SK-N-SH (cell line): Measurements from ENCODE around the gene MLIP. TPM values are rescaled to one million over a fixed set of nuclear protein-coding genes. Genes with fewer than 3 reads are reported as not detected.

ENCODE experiments used
- CTCF ChIA-PET: fragments of 300-600, 350-600 bp; formaldehyde crosslinking; extraction: SDS; loops from one replicate; lab custom pipeline; 2021; lab: Yijun Ruan, JAX
- POLR2A ChIA-PET: fragments of 350-600 bp; sonication (Branson Sonifier 250); formaldehyde crosslinking; extraction: SDS; loops from one replicate; lab custom pipeline; 2020; ENCODE audit warnings: antibody characterized with exemption, inconsistent platforms; lab: Yijun Ruan, JAX
- DNase-seq: peaks from one replicate; pipeline ENCODE4 v3.0.0; 2012
- H2AFZ ChIP-seq: fragments of 200-600 bp; sonication (generic); 2 replicates; pipeline ENCODE4 v1.8.1; 2016; ENCODE audit warnings: antibody characterized with exemption, mild to moderate bottlenecking, low read depth
- H3F3A ChIP-seq: fragments of 200-600 bp; sonication (generic); replicated peaks from 2 replicates; pipeline ENCODE3; 2016; ENCODE audit warnings: antibody characterized with exemption, mild to moderate bottlenecking; ENCODE audit not compliant: insufficient read depth
- H3K27ac ChIP-seq, 2 experiments: fragments of 200-500 bp in 1 of 2; fragments of 200-600 bp in 1 of 2; sonication (Bioruptor generic) in 1 of 2; sonication (generic), shearing (Covaris generic) in 1 of 2; 2 replicates each; pipeline versions ENCODE4 v1.5.1 to v1.6.1; 2014 to 2016; ENCODE audit warnings: low read depth in 2 of 2, inconsistent platforms in 1 of 2, low read length in 1 of 2, mild to moderate bottlenecking in 1 of 2, mixed read lengths in 1 of 2
- H3K27me3 ChIP-seq: fragments of 200-600 bp; sonication (generic), shearing (Covaris generic); 2 replicates; pipeline ENCODE4 v1.6.1; 2016; ENCODE audit warnings: mixed run types; ENCODE audit not compliant: insufficient read depth
- H3K36me3 ChIP-seq, 2 experiments: fragments of 200-500 bp in 1 of 2; fragments of 200-600 bp in 1 of 2; sonication (Bioruptor generic) in 1 of 2; sonication (generic) in 1 of 2; replicated peaks in 1 of 2; 2 replicates each; pipeline versions ENCODE3 to v1.5.1; 2014 to 2016; ENCODE audit warnings: low read length in 1 of 2, mild to moderate bottlenecking in 1 of 2; ENCODE audit not compliant: insufficient read depth in 2 of 2, control insufficient read depth in 1 of 2
- H3K4me1 ChIP-seq, 2 experiments: fragments of 200-500 bp in 1 of 2; fragments of 200-600 bp in 1 of 2; sonication (Bioruptor generic) in 1 of 2; sonication (generic), shearing (Covaris generic) in 1 of 2; 2 replicates each; pipeline versions ENCODE4 v1.5.1 to v1.6.1; 2014 to 2016; ENCODE audit warnings: low read depth in 1 of 2, low read length in 1 of 2, mixed run types in 1 of 2; ENCODE audit not compliant: insufficient read depth in 2 of 2, control insufficient read depth in 1 of 2
- H3K4me2 ChIP-seq: fragments of 200-600 bp; sonication (generic), shearing (Covaris generic); 2 replicates; pipeline ENCODE4 v1.6.1; 2017; ENCODE audit warnings: mixed run types
- H3K4me3 ChIP-seq, 2 experiments: fragments of 200-500 bp in 1 of 2; fragments of 200-600 bp in 1 of 2; sonication (Bioruptor generic) in 1 of 2; sonication (generic), shearing (Covaris generic) in 1 of 2; 2 replicates each; pipeline versions ENCODE4 v1.5.1 to v1.8.1; 2014 to 2016; ENCODE audit warnings: low read depth in 2 of 2, inconsistent platforms in 1 of 2, low read length in 1 of 2, mild to moderate bottlenecking in 1 of 2, mixed read lengths in 1 of 2, moderate library complexity in 1 of 2
- H3K79me2 ChIP-seq: fragments of 200-600 bp; sonication (generic); 2 replicates; pipeline ENCODE4 v1.8.1; 2017; ENCODE audit warnings: mild to moderate bottlenecking; ENCODE audit not compliant: insufficient read depth
- H3K9ac ChIP-seq: fragments of 200-600 bp; sonication (generic); 2 replicates; pipeline ENCODE4 v1.6.1; 2017; ENCODE audit warnings: mixed run types
- H3K9me2 ChIP-seq: fragments of 200-600 bp; sonication (generic); 2 replicates; pipeline ENCODE4 v1.6.1; 2017; ENCODE audit warnings: mixed run types
- H3K9me3 ChIP-seq: fragments of 200-600 bp; sonication (generic); 2 replicates; pipeline ENCODE4 v1.6.1; 2017; ENCODE audit warnings: mixed run types, mild to moderate bottlenecking, moderate library complexity
- H4K20me1 ChIP-seq: fragments of 200-600 bp; sonication (generic); 2 replicates; pipeline ENCODE4 v1.6.1; 2017; ENCODE audit warnings: mild to moderate bottlenecking, mixed run types; ENCODE audit not compliant: insufficient read depth
- CTCF ChIP-seq: fragments of 200-600 bp; sonication (generic); IDR thresholded peaks from 2 replicates; pipeline ENCODE4 v1.6.1; 2017; ENCODE audit warnings: antibody characterized with exemption, mild to moderate bottlenecking, moderate library complexity
- ELF1 ChIP-seq: IDR thresholded peaks from 2 replicates; pipeline ENCODE4 v1.4.0; 2012
- EP300 ChIP-seq, 2 experiments: IDR thresholded peaks; 2 replicates each; pipeline versions ENCODE4 v1.4.0 to v1.6.1; 2012; ENCODE audit warnings: borderline replicate concordance in 1 of 2, low read depth in 1 of 2, low read length in 1 of 2
- FOSL2 ChIP-seq: IDR thresholded peaks from 2 replicates; pipeline ENCODE4 v1.4.0; 2012; ENCODE audit warnings: low read depth, mild to moderate bottlenecking, moderate library complexity, borderline replicate concordance
- GABPA ChIP-seq: IDR thresholded peaks from 2 replicates; pipeline ENCODE4 v1.4.0; 2012; ENCODE audit warnings: low read depth, mild to moderate bottlenecking
- GATA2 ChIP-seq: sonication (generic); formaldehyde crosslinking; IDR thresholded peaks from 2 replicates; pipeline ENCODE4 v1.5.0; 2020; ENCODE audit warnings: mild to moderate bottlenecking, missing genetic modification reagents
- MAX ChIP-seq: IDR thresholded peaks from 2 replicates; pipeline ENCODE4 v1.4.0; 2012; ENCODE audit warnings: low read depth
- MEF2A ChIP-seq: IDR thresholded peaks from 2 replicates; pipeline ENCODE4 v1.4.0; 2012; ENCODE audit warnings: low read depth, borderline replicate concordance
- POLR2AphosphoS5 ChIP-seq: IDR thresholded peaks from 2 replicates; pipeline ENCODE4 v1.6.1; 2012; ENCODE audit warnings: low read depth, low read length
- RAD21 ChIP-seq: IDR thresholded peaks from 2 replicates; pipeline ENCODE4 v1.6.1; 2012; ENCODE audit warnings: mild to moderate bottlenecking, low read length
- REST ChIP-seq: IDR thresholded peaks from 2 replicates; pipeline ENCODE4 v1.6.1; 2012; ENCODE audit warnings: mild to moderate bottlenecking, low read depth, low read length, moderate library complexity
- SMC3 ChIP-seq: IDR thresholded peaks from 2 replicates; pipeline ENCODE4 v1.6.1; 2012; ENCODE audit warnings: low read depth, low read length, improper control_type of control experiment
- TAF1 ChIP-seq: IDR thresholded peaks from 2 replicates; pipeline ENCODE4 v1.6.1; 2012; ENCODE audit warnings: low read depth, mild to moderate bottlenecking, low read length, moderate library complexity, borderline replicate concordance
- TCF12 ChIP-seq: IDR thresholded peaks from 2 replicates; pipeline ENCODE4 v1.4.0; 2012
- WGBS: methylation state at CpG from one replicate; pipeline ENCODE4 v1.1.6; 2017; ENCODE audit warnings: low lambda C conversion rate; 5-methylcytosine and 5-hydroxymethylcytosine counted together
- polyA plus RNA-seq, 3 experiments: library from polyadenylated mRNA; depleted of rRNA; stranded (reverse); fragments of >200 nt; gene quantifications; 2 replicates each; pipeline ENCODE4 v1.2.3, GENCODE V29; 2012
- TF ChIP-seq, protein P1 (sequence below): IDR thresholded peaks from 2 replicates; pipeline ENCODE4 v1.4.0; 2012; ENCODE audit warnings: low read depth, borderline replicate concordance
- TF ChIP-seq, protein P2 (sequence below): IDR thresholded peaks from 2 replicates; pipeline ENCODE4 v1.4.0; 2012; ENCODE audit warnings: low read depth, borderline replicate concordance

MLIP gene
- polyA plus RNA-seq, 1 of the 3 experiments (the other 2 are of a cell fraction) = not detected

GRCh38 chr6:54234539-54234938 lies 123.3 kb downstream of the MLIP start:
- ChIA-PET CTCF (no interaction called here), POLR2A (no interaction called here)
- H3K4me3 ChIP-seq = no peak overlapping the region
- H3K9me2 ChIP-seq = no peaks in the 10 kb centered on the region
- H3K79me2 ChIP-seq = no peaks in the 10 kb centered on the region
- H3K27me3 ChIP-seq = 0 out of 2 replicates have a peak, but pooled peaks cover 5% of the 10 kb centered on the region
- no peaks in the 10 kb centered on the region for H3K36me3 ChIP-seq
- peaks cover 0 to 3% of the 10 kb centered on the region in 2 experiments; a peak in 1 of 4 replicates for H3K4me1 ChIP-seq
- no peak for DNase-seq
- no peak overlapping the region for H3K27ac ChIP-seq
- no peaks in the 10 kb centered on the region for H4K20me1 ChIP-seq
- H3F3A ChIP-seq = peaks cover 4% of the 10 kb centered on the region
- H3K9me3 ChIP-seq = no peaks in the 10 kb centered on the region
- H3K9ac ChIP-seq = no peak overlapping the region
- WGBS = 5% methylated on average over 2 of the region's 2 CpGs
- no peak overlapping the region for H2AFZ ChIP-seq
- H3K4me2 ChIP-seq = no peak overlapping the region
- TF ChIP-seq ELF1 (no peak), FOSL2 (no peak), GATA2 (CRISPR knock-in tag) (no peak), GABPA (no peak), TCF12 (no peak), MEF2A (no peak), SMC3 (no peak), EP300 (IDR thresholded peaks at IDR 0.05; ENCODE audit: borderline replicate concordance in 1 of 2, low read depth in 1 of 2, low read length in 1 of 2) (no peak), REST (no peak), MAX (no peak), TAF1 (no peak), CTCF (no peak), RAD21 (no peak), POLR2AphosphoS5 (no peak)
- TF ChIP-seq, protein P1, sequence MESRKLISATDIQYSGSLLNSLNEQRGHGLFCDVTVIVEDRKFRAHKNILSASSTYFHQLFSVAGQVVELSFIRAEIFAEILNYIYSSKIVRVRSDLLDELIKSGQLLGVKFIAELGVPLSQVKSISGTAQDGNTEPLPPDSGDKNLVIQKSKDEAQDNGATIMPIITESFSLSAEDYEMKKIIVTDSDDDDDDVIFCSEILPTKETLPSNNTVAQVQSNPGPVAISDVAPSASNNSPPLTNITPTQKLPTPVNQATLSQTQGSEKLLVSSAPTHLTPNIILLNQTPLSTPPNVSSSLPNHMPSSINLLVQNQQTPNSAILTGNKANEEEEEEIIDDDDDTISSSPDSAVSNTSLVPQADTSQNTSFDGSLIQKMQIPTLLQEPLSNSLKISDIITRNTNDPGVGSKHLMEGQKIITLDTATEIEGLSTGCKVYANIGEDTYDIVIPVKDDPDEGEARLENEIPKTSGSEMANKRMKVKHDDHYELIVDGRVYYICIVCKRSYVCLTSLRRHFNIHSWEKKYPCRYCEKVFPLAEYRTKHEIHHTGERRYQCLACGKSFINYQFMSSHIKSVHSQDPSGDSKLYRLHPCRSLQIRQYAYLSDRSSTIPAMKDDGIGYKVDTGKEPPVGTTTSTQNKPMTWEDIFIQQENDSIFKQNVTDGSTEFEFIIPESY = no peak
- TF ChIP-seq, protein P2, sequence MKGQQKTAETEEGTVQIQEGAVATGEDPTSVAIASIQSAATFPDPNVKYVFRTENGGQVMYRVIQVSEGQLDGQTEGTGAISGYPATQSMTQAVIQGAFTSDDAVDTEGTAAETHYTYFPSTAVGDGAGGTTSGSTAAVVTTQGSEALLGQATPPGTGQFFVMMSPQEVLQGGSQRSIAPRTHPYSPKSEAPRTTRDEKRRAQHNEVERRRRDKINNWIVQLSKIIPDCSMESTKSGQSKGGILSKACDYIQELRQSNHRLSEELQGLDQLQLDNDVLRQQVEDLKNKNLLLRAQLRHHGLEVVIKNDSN = no peak
